HepG2 (cell line): ENCODE measurements around the gene PPP1CC. TPM values are rescaled to one million over a fixed set of nuclear protein-coding genes. Genes with fewer than 3 reads are reported as not detected.

ENCODE experiments used
- ARHGAP35 ChIP-seq: sonication (generic); formaldehyde crosslinking; IDR thresholded peaks from 2 replicates; pipeline ENCODE4 v1.9.0; 2022; ENCODE audit warnings: mild to moderate bottlenecking, inconsistent platforms, moderate library complexity, missing genetic modification reagents, borderline replicate concordance
- CC2D1A ChIP-seq: sonication (generic); formaldehyde crosslinking; IDR thresholded peaks from 2 replicates; pipeline ENCODE4 v1.8.1; 2023; ENCODE audit warnings: mild to moderate bottlenecking, missing genetic modification reagents
- HNRNPUL1 ChIP-seq: fragments of 200-400 bp; formaldehyde crosslinking; IDR thresholded peaks from 2 replicates; pipeline ENCODE4 v1.6.1; 2017; ENCODE audit warnings: low read depth, mild to moderate bottlenecking, low read length, moderate library complexity
- KDM2A ChIP-seq: sonication (generic); formaldehyde crosslinking; IDR thresholded peaks from 2 replicates; pipeline ENCODE4 v1.4.0; 2020; ENCODE audit warnings: low read depth, missing genetic modification reagents, borderline replicate concordance
- MZF1 ChIP-seq: sonication (generic); formaldehyde crosslinking; IDR thresholded peaks from 2 replicates; pipeline ENCODE4 v1.8.1; 2023; ENCODE audit warnings: mild to moderate bottlenecking, missing genetic modification reagents, borderline replicate concordance
- NFYC ChIP-seq: IDR thresholded peaks from 2 replicates; pipeline ENCODE4 v1.6.1; 2016; ENCODE audit warnings: missing genetic modification reagents, missing compliant biosample characterization
- REPIN1 ChIP-seq: sonication (generic); formaldehyde crosslinking; IDR thresholded peaks from 2 replicates; pipeline ENCODE4 v1.8.0; 2022; ENCODE audit warnings: missing genetic modification reagents, low read depth, mild to moderate bottlenecking, borderline replicate concordance
- ZNF34 ChIP-seq: sonication (generic); formaldehyde crosslinking; IDR thresholded peaks from 2 replicates; pipeline ENCODE4 v1.4.0; 2020; ENCODE audit warnings: mild to moderate bottlenecking, missing genetic modification reagents, borderline replicate concordance
- ZNF432 ChIP-seq: sonication (generic); formaldehyde crosslinking; IDR thresholded peaks from 2 replicates; pipeline ENCODE4 v1.5.0; 2020; ENCODE audit warnings: missing genetic modification reagents, mild to moderate bottlenecking, borderline replicate concordance
- ZNF557 ChIP-seq: sonication (generic); formaldehyde crosslinking; IDR thresholded peaks from 2 replicates; pipeline ENCODE4 v1.4.0; 2020; ENCODE audit warnings: missing genetic modification reagents
- ZNF670 ChIP-seq: sonication (generic); formaldehyde crosslinking; IDR thresholded peaks from 2 replicates; pipeline ENCODE4 v1.8.0; 2022; ENCODE audit warnings: mild to moderate bottlenecking, missing genetic modification reagents, borderline replicate concordance
- ZNF781 ChIP-seq: sonication (generic); formaldehyde crosslinking; IDR thresholded peaks from 2 replicates; pipeline ENCODE4 v1.5.1; 2020; ENCODE audit warnings: borderline replicate concordance, mild to moderate bottlenecking, missing genetic modification reagents; ENCODE audit errors: not compliant biosample characterization
- polyA plus RNA-seq, 8 experiments: library from polyadenylated mRNA; depleted of rRNA in 3 of 8; stranded (reverse) in 7 of 8; unstranded in 1 of 8; fragments of >200 nt; fragmentation: Illumina TruSeq in 4 of 8; extraction: Trizol in 4 of 8; gene quantifications; 2 replicates each; pipeline versions ENCODE4 v1.2.1 to v1.2.3, GENCODE V29; 2011 to 2016; ENCODE audit warnings: low read depth in 4 of 8, missing spikeins in 1 of 8, mixed read lengths in 1 of 8; ENCODE audit not compliant: insufficient read depth in 1 of 8
- total RNA-seq, 5 experiments: library from RNA; depleted of rRNA; stranded (reverse); fragments of >200 nt; fragmentation: Illumina TruSeq; extraction: Trizol; gene quantifications; 2 replicates each; pipeline ENCODE4 v1.2.3, GENCODE V29; 2016; ENCODE audit warnings: low read depth in 1 of 5
- TF ChIP-seq, protein P1 (sequence below): sonication (generic); formaldehyde crosslinking; IDR thresholded peaks from 2 replicates; pipeline ENCODE4 v1.4.0; 2020; ENCODE audit warnings: missing genetic modification reagents
- TF ChIP-seq, protein P2 (sequence below): sonication (generic); formaldehyde crosslinking; IDR thresholded peaks from 2 replicates; pipeline ENCODE4 v1.9.0; 2021; ENCODE audit warnings: missing genetic modification reagents, borderline replicate concordance
- TF ChIP-seq, protein P3 (sequence below), 2 experiments: sonication (generic) in 1 of 2; formaldehyde crosslinking in 1 of 2; IDR thresholded peaks; 2 replicates each; pipeline versions ENCODE4 v1.5.1 to v1.6.1; 2011 to 2020; ENCODE audit warnings: borderline replicate concordance in 1 of 2, low read depth in 1 of 2, low read length in 1 of 2, mild to moderate bottlenecking in 1 of 2, missing genetic modification reagents in 1 of 2, moderate library complexity in 1 of 2
- TF ChIP-seq, protein P4 (sequence below), 2 experiments: sonication (generic) in 1 of 2; formaldehyde crosslinking in 1 of 2; IDR thresholded peaks; 2 replicates each; pipeline versions ENCODE4 v1.4.0 to v1.6.1; 2018 to 2020; ENCODE audit warnings: missing genetic modification reagents in 2 of 2, borderline replicate concordance in 1 of 2, low read depth in 1 of 2, mild to moderate bottlenecking in 1 of 2, missing biosample characterization in 1 of 2

PPP1CC gene
- total and polyA plus RNA-seq, 2 of the 13 experiments (the other 11 are each of a cell fraction or from before 2014, with no cell fraction given) = 178 to 187 TPM

DNA sequence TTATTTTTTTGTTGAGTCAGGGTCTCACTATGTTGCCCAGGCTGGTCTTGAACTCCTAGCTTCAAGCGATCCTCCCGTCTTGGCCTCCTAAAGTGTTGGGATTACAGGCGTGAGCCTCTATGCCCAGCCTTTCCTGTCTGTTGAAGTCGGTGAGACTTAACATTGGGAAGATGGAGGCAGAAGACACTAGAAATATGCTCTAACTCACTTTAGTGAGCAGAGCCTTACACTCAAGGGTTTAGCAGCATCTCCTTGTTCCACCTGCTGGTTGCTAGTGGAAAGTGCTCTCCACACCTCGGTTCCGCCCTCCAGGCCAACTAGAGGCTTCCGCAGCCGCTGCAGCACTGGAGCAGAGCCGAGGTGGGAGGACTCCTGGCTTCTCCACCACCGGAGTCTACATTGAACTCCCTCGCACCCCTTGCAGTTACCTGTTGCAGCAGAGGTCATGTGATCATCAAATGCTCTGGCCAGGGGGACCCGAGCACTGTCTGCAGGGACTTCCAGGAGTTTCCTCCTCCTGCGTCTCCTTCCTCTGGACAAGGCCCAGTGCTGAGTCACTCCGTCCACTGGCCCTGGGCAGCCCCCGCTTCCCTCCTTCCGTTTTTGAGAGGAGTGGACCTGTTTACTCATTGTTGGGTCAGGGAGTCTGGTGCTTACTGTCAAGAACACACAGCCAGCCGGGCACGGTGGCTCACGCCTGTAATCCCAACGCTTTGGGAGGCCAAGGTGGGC is 44.4 kb downstream of the PPP1CC start (continued):
- TF ChIP-seq, protein P1, sequence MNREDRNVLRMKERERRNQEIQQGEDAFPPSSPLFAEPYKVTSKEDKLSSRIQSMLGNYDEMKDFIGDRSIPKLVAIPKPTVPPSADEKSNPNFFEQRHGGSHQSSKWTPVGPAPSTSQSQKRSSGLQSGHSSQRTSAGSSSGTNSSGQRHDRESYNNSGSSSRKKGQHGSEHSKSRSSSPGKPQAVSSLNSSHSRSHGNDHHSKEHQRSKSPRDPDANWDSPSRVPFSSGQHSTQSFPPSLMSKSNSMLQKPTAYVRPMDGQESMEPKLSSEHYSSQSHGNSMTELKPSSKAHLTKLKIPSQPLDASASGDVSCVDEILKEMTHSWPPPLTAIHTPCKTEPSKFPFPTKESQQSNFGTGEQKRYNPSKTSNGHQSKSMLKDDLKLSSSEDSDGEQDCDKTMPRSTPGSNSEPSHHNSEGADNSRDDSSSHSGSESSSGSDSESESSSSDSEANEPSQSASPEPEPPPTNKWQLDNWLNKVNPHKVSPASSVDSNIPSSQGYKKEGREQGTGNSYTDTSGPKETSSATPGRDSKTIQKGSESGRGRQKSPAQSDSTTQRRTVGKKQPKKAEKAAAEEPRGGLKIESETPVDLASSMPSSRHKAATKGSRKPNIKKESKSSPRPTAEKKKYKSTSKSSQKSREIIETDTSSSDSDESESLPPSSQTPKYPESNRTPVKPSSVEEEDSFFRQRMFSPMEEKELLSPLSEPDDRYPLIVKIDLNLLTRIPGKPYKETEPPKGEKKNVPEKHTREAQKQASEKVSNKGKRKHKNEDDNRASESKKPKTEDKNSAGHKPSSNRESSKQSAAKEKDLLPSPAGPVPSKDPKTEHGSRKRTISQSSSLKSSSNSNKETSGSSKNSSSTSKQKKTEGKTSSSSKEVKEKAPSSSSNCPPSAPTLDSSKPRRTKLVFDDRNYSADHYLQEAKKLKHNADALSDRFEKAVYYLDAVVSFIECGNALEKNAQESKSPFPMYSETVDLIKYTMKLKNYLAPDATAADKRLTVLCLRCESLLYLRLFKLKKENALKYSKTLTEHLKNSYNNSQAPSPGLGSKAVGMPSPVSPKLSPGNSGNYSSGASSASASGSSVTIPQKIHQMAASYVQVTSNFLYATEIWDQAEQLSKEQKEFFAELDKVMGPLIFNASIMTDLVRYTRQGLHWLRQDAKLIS (CRISPR knock-in tag) = no peak
- TF ChIP-seq, protein P2, sequence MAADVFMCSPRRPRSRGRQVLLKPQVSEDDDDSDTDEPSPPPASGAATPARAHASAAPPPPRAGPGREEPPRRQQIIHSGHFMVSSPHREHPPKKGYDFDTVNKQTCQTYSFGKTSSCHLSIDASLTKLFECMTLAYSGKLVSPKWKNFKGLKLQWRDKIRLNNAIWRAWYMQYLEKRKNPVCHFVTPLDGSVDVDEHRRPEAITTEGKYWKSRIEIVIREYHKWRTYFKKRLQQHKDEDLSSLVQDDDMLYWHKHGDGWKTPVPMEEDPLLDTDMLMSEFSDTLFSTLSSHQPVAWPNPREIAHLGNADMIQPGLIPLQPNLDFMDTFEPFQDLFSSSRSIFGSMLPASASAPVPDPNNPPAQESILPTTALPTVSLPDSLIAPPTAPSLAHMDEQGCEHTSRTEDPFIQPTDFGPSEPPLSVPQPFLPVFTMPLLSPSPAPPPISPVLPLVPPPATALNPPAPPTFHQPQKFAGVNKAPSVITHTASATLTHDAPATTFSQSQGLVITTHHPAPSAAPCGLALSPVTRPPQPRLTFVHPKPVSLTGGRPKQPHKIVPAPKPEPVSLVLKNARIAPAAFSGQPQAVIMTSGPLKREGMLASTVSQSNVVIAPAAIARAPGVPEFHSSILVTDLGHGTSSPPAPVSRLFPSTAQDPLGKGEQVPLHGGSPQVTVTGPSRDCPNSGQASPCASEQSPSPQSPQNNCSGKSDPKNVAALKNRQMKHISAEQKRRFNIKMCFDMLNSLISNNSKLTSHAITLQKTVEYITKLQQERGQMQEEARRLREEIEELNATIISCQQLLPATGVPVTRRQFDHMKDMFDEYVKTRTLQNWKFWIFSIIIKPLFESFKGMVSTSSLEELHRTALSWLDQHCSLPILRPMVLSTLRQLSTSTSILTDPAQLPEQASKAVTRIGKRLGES (CRISPR knock-in tag) = no peak
- TF ChIP-seq NFYC (CRISPR knock-in tag) = no peak
- TF ChIP-seq ZNF670 (CRISPR knock-in tag) = no peak
- TF ChIP-seq, protein P3, sequence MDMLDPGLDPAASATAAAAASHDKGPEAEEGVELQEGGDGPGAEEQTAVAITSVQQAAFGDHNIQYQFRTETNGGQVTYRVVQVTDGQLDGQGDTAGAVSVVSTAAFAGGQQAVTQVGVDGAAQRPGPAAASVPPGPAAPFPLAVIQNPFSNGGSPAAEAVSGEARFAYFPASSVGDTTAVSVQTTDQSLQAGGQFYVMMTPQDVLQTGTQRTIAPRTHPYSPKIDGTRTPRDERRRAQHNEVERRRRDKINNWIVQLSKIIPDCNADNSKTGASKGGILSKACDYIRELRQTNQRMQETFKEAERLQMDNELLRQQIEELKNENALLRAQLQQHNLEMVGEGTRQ (IDR thresholded peaks at IDR 0.05; ENCODE audit: low read depth, low read length) = 0 out of 2 replicates have a peak, but pooled peaks have one; percentile 4
- TF ChIP-seq, protein P3 (CRISPR knock-in tag; IDR thresholded peaks at IDR 0.05; ENCODE audit: borderline replicate concordance) = no peak
- TF ChIP-seq REPIN1 = peak; percentile 72; the same call in 1 of the 2 replicates
- no peak for TF ChIP-seq ZNF781 (CRISPR knock-in tag)
- TF ChIP-seq ZNF557 (CRISPR knock-in tag) = no peak
- no peak for TF ChIP-seq ZNF432
- TF ChIP-seq KDM2A (CRISPR knock-in tag) = peak; percentile 51; the same call in 1 of the 2 replicates
- no peak for TF ChIP-seq ARHGAP35 (CRISPR knock-in tag)
- TF ChIP-seq, protein P4, sequence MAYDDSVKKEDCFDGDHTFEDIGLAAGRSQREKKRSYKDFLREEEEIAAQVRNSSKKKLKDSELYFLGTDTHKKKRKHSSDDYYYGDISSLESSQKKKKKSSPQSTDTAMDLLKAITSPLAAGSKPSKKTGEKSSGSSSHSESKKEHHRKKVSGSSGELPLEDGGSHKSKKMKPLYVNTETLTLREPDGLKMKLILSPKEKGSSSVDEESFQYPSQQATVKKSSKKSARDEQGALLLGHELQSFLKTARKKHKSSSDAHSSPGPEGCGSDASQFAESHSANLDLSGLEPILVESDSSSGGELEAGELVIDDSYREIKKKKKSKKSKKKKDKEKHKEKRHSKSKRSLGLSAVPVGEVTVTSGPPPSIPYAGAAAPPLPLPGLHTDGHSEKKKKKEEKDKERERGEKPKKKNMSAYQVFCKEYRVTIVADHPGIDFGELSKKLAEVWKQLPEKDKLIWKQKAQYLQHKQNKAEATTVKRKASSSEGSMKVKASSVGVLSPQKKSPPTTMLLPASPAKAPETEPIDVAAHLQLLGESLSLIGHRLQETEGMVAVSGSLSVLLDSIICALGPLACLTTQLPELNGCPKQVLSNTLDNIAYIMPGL (CRISPR knock-in tag; IDR thresholded peaks at IDR 0.05; ENCODE audit: borderline replicate concordance in 1 of 2, low read depth in 1 of 2) = peak; percentile 73 to 92
- TF ChIP-seq MZF1 = 0 out of 2 replicates have a peak, but pooled peaks have one; percentile 44
- TF ChIP-seq HNRNPUL1 = no peak
- no peak for TF ChIP-seq CC2D1A
- TF ChIP-seq ZNF34 (CRISPR knock-in tag) = no peak
